Endodermal cell (in vitro differentiated cells): Measurements from ENCODE around the gene PPP1R9A. TPM values are rescaled to one million over a fixed set of nuclear protein-coding genes. Genes with fewer than 3 reads are reported as not detected.

Source experiments
- DNase-seq: peaks from one replicate; pipeline ENCODE4 v3.0.0-alpha.2; 2017
- H3K27ac ChIP-seq: 2 replicates; pipeline ENCODE4 v1.5.1; 2013; ENCODE audit warnings: mild to moderate bottlenecking, low read depth, low read length, moderate library complexity
- H3K27me3 ChIP-seq: 2 replicates; pipeline ENCODE4 v1.6.1; 2013; ENCODE audit warnings: mild to moderate bottlenecking, low read length, moderate library complexity; ENCODE audit not compliant: insufficient read depth, control insufficient read depth, poor library complexity, severe bottlenecking
- H3K36me3 ChIP-seq: 2 replicates; pipeline ENCODE4 v1.7.0; 2013; ENCODE audit warnings: mild to moderate bottlenecking, low read length, moderate library complexity; ENCODE audit not compliant: control insufficient read depth, insufficient read depth
- H3K4me1 ChIP-seq: one replicate; pipeline ENCODE4 v1.7.0; 2013; ENCODE audit warnings: low read length; ENCODE audit not compliant: control insufficient read depth, insufficient read depth
- H3K4me3 ChIP-seq: 2 replicates; pipeline ENCODE4 v1.5.1; 2013; ENCODE audit warnings: mild to moderate bottlenecking, low read length, moderate library complexity
- H3K9ac ChIP-seq: 2 replicates; pipeline ENCODE4 v1.6.1; 2013; ENCODE audit warnings: mild to moderate bottlenecking, low read length, moderate library complexity; ENCODE audit not compliant: poor library complexity, severe bottlenecking; ENCODE audit errors: extremely low read depth
- H3K9me3 ChIP-seq: 2 replicates; pipeline ENCODE4 v1.6.1; 2013; ENCODE audit warnings: mild to moderate bottlenecking, low read length, moderate library complexity; ENCODE audit not compliant: control insufficient read depth
- H3K27ac Mint-ChIP-seq: 2 replicates; pipeline ENCODE4 v1.8.0; 2020; ENCODE audit warnings: mixed read lengths
- H3K27me3 Mint-ChIP-seq: 2 replicates; pipeline ENCODE4 v1.8.0; 2021; ENCODE audit warnings: mild to moderate bottlenecking, mixed read lengths; ENCODE audit not compliant: insufficient read depth
- H3K36me3 Mint-ChIP-seq: 2 replicates; pipeline ENCODE4 v1.8.0; 2020; ENCODE audit warnings: low read depth, mixed read lengths
- H3K4me1 Mint-ChIP-seq: 2 replicates; pipeline ENCODE4 v1.8.0; 2020; ENCODE audit warnings: mixed read lengths
- H3K4me3 Mint-ChIP-seq: 2 replicates; pipeline ENCODE4 v1.8.0; 2020; ENCODE audit warnings: mild to moderate bottlenecking, moderate library complexity, mixed read lengths
- H3K9me3 Mint-ChIP-seq: 2 replicates; pipeline ENCODE4 v1.8.0; 2020; ENCODE audit warnings: mild to moderate bottlenecking, mixed read lengths
- CTCF ChIP-seq: fragments of 200-600 bp; sonication (generic); conservative IDR thresholded peaks from 2 replicates; pipeline ENCODE4 v1.5.0; 2021; ENCODE audit warnings: antibody characterized with exemption, mild to moderate bottlenecking
- WGBS, 2 experiments: methylation state at CpG; one replicate each; pipeline versions ENCODE4 v1.1.5 to v1.1.7; 2013; ENCODE audit warnings: missing lambda C conversion rate in 2 of 2, mixed read lengths in 1 of 2; ENCODE audit not compliant: insufficient coverage in 1 of 2, insufficient read length in 1 of 2; 5-methylcytosine and 5-hydroxymethylcytosine counted together
- total RNA-seq, 2 donors: library from RNA; stranded (reverse); fragmentation: NEBNext Ultra II Directional in 1 of 2; extraction: Animal tissue kit (Norgen Biotek cat#: 25700) in 1 of 2; gene quantifications; 2 replicates in 1 of 2; 3 replicates in 1 of 2; pipeline ENCODE4 v1.2.1, GENCODE V29; 2021

Gene PPP1R9A
- total RNA-seq, 2 donors from 2014 or later = 38.7 to 39.4 TPM

GRCh38 chr7:95099106-95099505 lies 191.7 kb downstream of the PPP1R9A start:
- WGBS, 2 experiments = 0 to 6% methylated on average over 1 of the region's 1 CpG
- H3K9me3 ChIP-seq = no peaks in the 10 kb centered on the region
- Mint-ChIP-seq H3K27me3 (no peaks in the 10 kb centered on the region), H3K36me3 (peaks cover 8% of the 10 kb centered on the region), H3K4me1 (peaks cover 22% of the 10 kb centered on the region), H3K9me3 (peaks cover 1% of the 10 kb centered on the region), H3K4me3 (no peak overlapping the region), H3K27ac (no peak overlapping the region)
- peaks cover 4% of the 10 kb centered on the region for H3K36me3 ChIP-seq
- no peaks in the 10 kb centered on the region for H3K27me3 ChIP-seq
- no peak for TF ChIP-seq CTCF
- H3K27ac ChIP-seq = no peak overlapping the region
- DNase-seq = no peak
- peaks cover 6% of the 10 kb centered on the region for H3K4me1 ChIP-seq
- no peak overlapping the region for H3K4me3 ChIP-seq
- H3K9ac ChIP-seq = no peak overlapping the region

GRCh38 chr7:95101422-95101821 lies 194.0 kb downstream of the PPP1R9A start:
- Mint-ChIP-seq H3K9me3 (peaks cover 1% of the 10 kb centered on the region), H3K27ac (no peak overlapping the region), H3K27me3 (no peaks in the 10 kb centered on the region), H3K4me1 (peaks cover 14% of the 10 kb centered on the region), H3K4me3 (no peak overlapping the region), H3K36me3 (peaks cover 8% of the 10 kb centered on the region)
- 86 to 93% methylated on average over 1 to 5 of the region's 5 CpGs for WGBS, 2 experiments
- no peak overlapping the region for H3K9ac ChIP-seq
- peaks cover 2% of the 10 kb centered on the region for H3K4me1 ChIP-seq
- DNase-seq = no peak
- H3K27me3 ChIP-seq = no peaks in the 10 kb centered on the region
- H3K9me3 ChIP-seq = no peaks in the 10 kb centered on the region
- no peak overlapping the region for H3K27ac ChIP-seq
- no peak for TF ChIP-seq CTCF
- H3K36me3 ChIP-seq = peaks cover 4% of the 10 kb centered on the region
- H3K4me3 ChIP-seq = no peak overlapping the region

GRCh38 chr7:95102662-95103061 lies 195.3 kb downstream of the PPP1R9A start:
- TF ChIP-seq CTCF = no peak
- Mint-ChIP-seq H3K36me3 (peaks cover 8% of the 10 kb centered on the region), H3K27me3 (no peaks in the 10 kb centered on the region), H3K4me3 (no peak overlapping the region), H3K4me1 (peaks cover 10% of the 10 kb centered on the region), H3K27ac (no peak overlapping the region), H3K9me3 (peaks cover 1% of the 10 kb centered on the region)
- DNase-seq = no peak
- 93 to 95% methylated on average over 3 of the region's 3 CpGs for WGBS, 2 experiments
- H3K27ac ChIP-seq = no peak overlapping the region
- no peaks in the 10 kb centered on the region for H3K4me1 ChIP-seq
- H3K9ac ChIP-seq = no peak overlapping the region
- H3K9me3 ChIP-seq = no peaks in the 10 kb centered on the region
- H3K36me3 ChIP-seq = peaks cover 4% of the 10 kb centered on the region
- H3K4me3 ChIP-seq = no peak overlapping the region
- H3K27me3 ChIP-seq = no peaks in the 10 kb centered on the region
